Calu3 (cell line): ENCODE results near the gene HDGFL3. TPM values are rescaled to one million over a fixed set of nuclear protein-coding genes. Genes with fewer than 3 reads are reported as not detected.

ENCODE experiments used
- BruUV-seq: library from RNA; stranded (reverse); fragments of 400-500 nt; replicated peaks from 2 replicates; lab custom pipeline; 2021; lab: Mats Ljungman, UMichigan
- CTCF ChIA-PET: fragments of 300-600 bp; sonication (Branson Sonifier 250); formaldehyde crosslinking; loops from one replicate; lab custom pipeline; 2022; ENCODE audit warnings: antibody characterized with exemption; lab: Charles Lee
- DNase-seq: peaks from one replicate; pipeline ENCODE4 v3.0.0; 2022
- H3K27ac Mint-ChIP-seq: one replicate; pipeline ENCODE4 v1.8.0; 2022; ENCODE audit warnings: mixed read lengths; ENCODE audit not compliant: unreplicated experiment
- H3K27me3 Mint-ChIP-seq: one replicate; pipeline ENCODE4 v1.8.0; 2022; ENCODE audit warnings: mixed read lengths; ENCODE audit not compliant: unreplicated experiment
- H3K36me3 Mint-ChIP-seq: one replicate; pipeline ENCODE4 v1.8.0; 2022; ENCODE audit warnings: mild to moderate bottlenecking, moderate library complexity, mixed read lengths; ENCODE audit not compliant: insufficient read depth, unreplicated experiment
- H3K4me1 Mint-ChIP-seq: one replicate; pipeline ENCODE4 v1.8.0; 2022; ENCODE audit warnings: mild to moderate bottlenecking, low read depth, mixed read lengths; ENCODE audit not compliant: unreplicated experiment
- H3K4me3 Mint-ChIP-seq: one replicate; pipeline ENCODE4 v1.8.0; 2022; ENCODE audit warnings: mild to moderate bottlenecking, low read depth, moderate library complexity, mixed read lengths; ENCODE audit not compliant: unreplicated experiment
- H3K9me3 Mint-ChIP-seq: one replicate; pipeline ENCODE4 v1.8.0; 2022; ENCODE audit warnings: low read depth, mixed read lengths; ENCODE audit not compliant: unreplicated experiment
- intact Hi-C: fragments of 100-400 bp; cut with micrococcal nuclease; formaldehyde crosslinking; loops from one replicate; pipeline ENCODE4 v1.10.0; 2022; ENCODE audit not compliant: unreplicated experiment
- total RNA-seq: library from RNA; stranded (reverse); gene quantifications from 2 replicates; pipeline ENCODE4 v1.2.3, GENCODE V29; 2022
- TF ChIP-seq, protein P1 (sequence below): fragments of 200-600 bp; IDR thresholded peaks from one replicate; pipeline ENCODE4 v1.8.0; 2022; ENCODE audit warnings: antibody characterized with exemption; ENCODE audit not compliant: unreplicated experiment

Gene HDGFL3
- total RNA-seq, 1 experiment from 2014 or later: 69.4 TPM

DNA sequence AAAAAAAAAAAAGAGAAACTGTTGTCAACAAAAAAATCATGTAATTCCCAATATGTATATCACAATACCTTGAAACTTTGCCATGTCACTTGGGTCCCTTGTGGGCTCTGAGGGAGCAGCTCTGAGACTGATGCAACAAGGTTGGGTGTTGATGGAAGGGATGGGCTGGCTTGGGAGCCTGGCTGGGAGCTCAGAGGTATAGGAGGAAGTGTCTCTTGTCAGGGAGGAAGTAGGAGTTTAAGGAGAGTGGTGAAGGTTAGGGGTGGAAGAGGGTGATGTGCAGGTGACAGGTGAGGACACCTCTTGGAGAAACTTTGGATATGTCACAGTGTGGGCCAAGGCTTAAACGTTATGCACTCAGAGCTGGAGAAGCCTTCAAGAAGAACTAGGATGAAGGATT is 102.2 kb downstream of the HDGFL3 start:
- CTCF ChIA-PET: no interaction called here
- H3K27ac Mint-ChIP-seq: no peak overlapping the region
- H3K4me3 Mint-ChIP-seq: no peak overlapping the region
- TF ChIP-seq, protein P1, sequence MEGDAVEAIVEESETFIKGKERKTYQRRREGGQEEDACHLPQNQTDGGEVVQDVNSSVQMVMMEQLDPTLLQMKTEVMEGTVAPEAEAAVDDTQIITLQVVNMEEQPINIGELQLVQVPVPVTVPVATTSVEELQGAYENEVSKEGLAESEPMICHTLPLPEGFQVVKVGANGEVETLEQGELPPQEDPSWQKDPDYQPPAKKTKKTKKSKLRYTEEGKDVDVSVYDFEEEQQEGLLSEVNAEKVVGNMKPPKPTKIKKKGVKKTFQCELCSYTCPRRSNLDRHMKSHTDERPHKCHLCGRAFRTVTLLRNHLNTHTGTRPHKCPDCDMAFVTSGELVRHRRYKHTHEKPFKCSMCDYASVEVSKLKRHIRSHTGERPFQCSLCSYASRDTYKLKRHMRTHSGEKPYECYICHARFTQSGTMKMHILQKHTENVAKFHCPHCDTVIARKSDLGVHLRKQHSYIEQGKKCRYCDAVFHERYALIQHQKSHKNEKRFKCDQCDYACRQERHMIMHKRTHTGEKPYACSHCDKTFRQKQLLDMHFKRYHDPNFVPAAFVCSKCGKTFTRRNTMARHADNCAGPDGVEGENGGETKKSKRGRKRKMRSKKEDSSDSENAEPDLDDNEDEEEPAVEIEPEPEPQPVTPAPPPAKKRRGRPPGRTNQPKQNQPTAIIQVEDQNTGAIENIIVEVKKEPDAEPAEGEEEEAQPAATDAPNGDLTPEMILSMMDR: no peak
- H3K36me3 Mint-ChIP-seq: peaks cover 5% of the 10 kb centered on the region
- intact Hi-C loops: no loop called here
- BruUV-seq: no TSS peak
- DNase-seq: no peak
- no peaks in the 10 kb centered on the region for H3K9me3 Mint-ChIP-seq
- peaks cover 11% of the 10 kb centered on the region for H3K4me1 Mint-ChIP-seq
- H3K27me3 Mint-ChIP-seq: peaks cover 45% of the 10 kb centered on the region

DNA sequence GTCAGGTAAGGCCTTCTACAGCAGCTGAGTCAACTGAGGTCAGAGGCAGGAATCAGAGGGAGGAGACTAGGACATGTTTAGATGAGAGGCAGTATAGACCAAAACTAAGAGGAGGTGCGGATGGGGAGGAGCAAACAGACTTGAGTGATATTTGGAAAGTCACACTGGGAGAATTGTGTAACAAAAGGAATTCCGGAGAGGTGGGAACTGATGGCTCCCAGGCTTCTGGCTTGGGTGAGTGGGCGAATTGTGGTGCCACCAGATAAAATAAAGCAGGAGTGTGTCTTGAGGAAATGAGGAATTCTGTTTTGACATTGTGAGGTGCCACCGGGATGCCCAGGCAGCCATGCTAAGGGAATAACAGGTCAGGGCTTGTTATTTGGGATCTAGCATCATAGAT is 103.5 kb downstream of the HDGFL3 start:
- H3K4me3 Mint-ChIP-seq: no peak overlapping the region
- TF ChIP-seq, protein P1: no peak
- CTCF ChIA-PET: no interaction called here
- BruUV-seq: no TSS peak
- peaks cover 17% of the 10 kb centered on the region for H3K4me1 Mint-ChIP-seq
- no peak overlapping the region for H3K27ac Mint-ChIP-seq
- H3K36me3 Mint-ChIP-seq: peaks cover 5% of the 10 kb centered on the region
- H3K27me3 Mint-ChIP-seq: peaks cover 45% of the 10 kb centered on the region
- intact Hi-C loops: no loop called here
- no peak for DNase-seq
- H3K9me3 Mint-ChIP-seq: no peaks in the 10 kb centered on the region

DNA sequence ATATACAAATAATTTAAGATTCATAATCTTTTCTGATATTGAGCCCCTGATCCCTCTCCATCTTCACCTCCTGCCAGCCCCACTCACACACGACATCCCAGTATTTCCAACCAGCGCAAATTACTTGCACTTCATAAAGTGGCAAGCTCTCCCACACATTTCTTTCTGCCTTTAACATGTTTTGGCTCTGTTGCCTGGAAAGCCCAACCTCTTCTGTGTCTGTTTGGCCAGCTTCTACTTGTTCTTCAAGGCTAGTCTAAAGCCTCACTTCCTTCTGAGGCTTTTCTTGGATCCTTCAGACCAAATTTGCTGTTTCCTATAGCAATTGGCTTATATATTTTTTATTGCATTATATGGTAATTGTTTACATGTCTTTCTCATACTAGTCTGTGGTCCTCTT is 105.3 kb downstream of the HDGFL3 start:
- Mint-ChIP-seq H3K36me3 (peaks cover 5% of the 10 kb centered on the region), H3K4me3 (no peak overlapping the region), H3K4me1 (peaks cover 7% of the 10 kb centered on the region), H3K27me3 (peaks cover 56% of the 10 kb centered on the region), H3K9me3 (peaks cover 2% of the 10 kb centered on the region), H3K27ac (no peak overlapping the region)
- no peak for DNase-seq
- CTCF ChIA-PET: no interaction called here
- no TSS peak for BruUV-seq
- TF ChIP-seq, protein P1: no peak
- intact Hi-C loops: no loop called here

DNA sequence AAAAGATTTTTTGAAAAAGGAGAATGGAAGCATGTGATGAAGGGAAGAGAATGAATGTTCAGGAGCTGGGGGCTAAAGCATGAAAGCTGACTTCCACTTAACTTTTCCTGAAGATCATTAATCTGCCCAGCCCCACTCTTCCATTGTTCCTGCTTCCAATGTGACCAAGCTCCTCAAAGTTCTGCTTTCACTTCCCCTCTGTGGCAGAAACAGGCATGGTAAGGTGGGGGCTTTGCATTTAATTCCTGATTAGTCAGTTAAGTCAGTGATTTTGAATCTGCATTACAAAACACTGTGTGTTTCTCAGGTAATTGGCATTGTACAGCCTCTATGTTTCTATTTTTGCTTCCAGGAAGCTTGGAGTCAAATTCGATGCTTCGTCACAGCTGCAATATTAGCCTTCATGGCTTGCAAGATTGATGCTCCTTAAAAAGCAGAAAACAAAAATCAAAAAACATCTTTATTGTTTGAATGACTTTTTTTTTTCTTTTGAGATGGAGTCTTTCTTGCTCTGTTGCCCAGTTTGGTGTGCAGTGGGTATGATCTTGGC is 107.5 kb downstream of the HDGFL3 start:
- intact Hi-C loops: no loop called here
- H3K9me3 Mint-ChIP-seq: peaks cover 2% of the 10 kb centered on the region
- peaks cover under 1% of the 10 kb centered on the region for H3K36me3 Mint-ChIP-seq
- CTCF ChIA-PET: no interaction called here
- BruUV-seq: no TSS peak
- peaks cover 76% of the 10 kb centered on the region for H3K27me3 Mint-ChIP-seq
- H3K27ac Mint-ChIP-seq: no peak overlapping the region
- DNase-seq: no peak
- H3K4me1 Mint-ChIP-seq: peaks cover 7% of the 10 kb centered on the region
- H3K4me3 Mint-ChIP-seq: no peak overlapping the region
- TF ChIP-seq, protein P1: no peak
